ENCODE measurements around the gene ZEB2.

The ZEB2 gene

DNA sequence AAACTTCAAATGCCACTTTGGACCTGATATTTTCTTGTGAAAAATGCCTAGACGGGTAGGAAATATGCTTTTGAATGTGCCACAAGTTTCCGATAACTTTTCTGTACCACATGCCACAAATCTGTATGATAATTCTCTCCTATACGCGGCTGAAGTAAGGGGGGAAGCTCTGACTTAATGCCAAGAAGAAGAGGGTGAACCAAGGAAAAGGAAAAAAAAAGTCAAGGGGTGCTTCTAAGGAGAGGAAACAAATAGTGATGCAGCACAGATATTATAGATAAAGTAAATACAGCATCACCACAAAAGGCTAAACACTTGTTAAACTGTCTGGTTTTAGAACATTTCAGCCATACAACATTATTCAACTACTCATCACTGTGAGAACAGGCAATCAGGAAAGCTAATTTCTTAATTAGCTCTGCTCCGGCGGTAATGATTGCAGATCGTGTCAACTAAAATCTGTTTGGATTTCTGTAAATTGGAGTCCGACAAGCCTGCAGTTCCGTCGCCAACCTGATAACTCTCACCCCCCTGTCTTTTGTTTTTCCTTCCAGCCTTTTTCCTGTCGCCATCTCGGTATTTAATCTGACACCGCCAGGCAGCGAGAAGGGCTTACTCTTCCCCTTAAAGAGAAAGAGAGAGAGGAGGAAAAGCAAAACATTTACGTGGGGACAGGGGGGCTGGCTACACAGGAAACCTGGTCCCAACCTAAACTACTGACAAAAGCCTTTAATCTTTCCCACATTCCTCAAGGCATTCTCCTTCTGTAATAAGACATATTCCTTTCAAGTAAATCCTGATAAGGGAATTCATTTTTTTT, 67.5 kb downstream of the ZEB2 start:
- Histone ChIP-seq H3K27ac (ENCODE audit: low read depth, low read length) (no peak overlapping the region), H3K27me3 (ENCODE audit: low read length) (no peaks in the 10 kb centered on the region), H3K9me3 (ENCODE audit: insufficient read depth, low read length) (no peaks in the 10 kb centered on the region), H2AFZ (ENCODE audit: low read depth, low read length, severe bottlenecking) (no peak overlapping the region), H3K4me3 (ENCODE audit: insufficient read depth, low read length, poor library complexity, severe bottlenecking) (no peak overlapping the region), H3K9ac (ENCODE audit: low read length) (no peak overlapping the region), H3K79me2 (ENCODE audit: insufficient read depth, low read length) (no peaks in the 10 kb centered on the region), H3K9me2 (replicated peaks; ENCODE audit: insufficient read depth, low read length) (no peaks in the 10 kb centered on the region), H4K20me1 (ENCODE audit: low read depth, low read length) (no peaks in the 10 kb centered on the region), H3F3A (ENCODE audit: insufficient read depth) (no peaks in the 10 kb centered on the region), H3K36me3 (ENCODE audit: low read length) (no peaks in the 10 kb centered on the region), H3K4me2 (ENCODE audit: low read depth, low read length, poor library complexity, severe bottlenecking) (no peak overlapping the region)
- TF ChIP-seq, protein P1, sequence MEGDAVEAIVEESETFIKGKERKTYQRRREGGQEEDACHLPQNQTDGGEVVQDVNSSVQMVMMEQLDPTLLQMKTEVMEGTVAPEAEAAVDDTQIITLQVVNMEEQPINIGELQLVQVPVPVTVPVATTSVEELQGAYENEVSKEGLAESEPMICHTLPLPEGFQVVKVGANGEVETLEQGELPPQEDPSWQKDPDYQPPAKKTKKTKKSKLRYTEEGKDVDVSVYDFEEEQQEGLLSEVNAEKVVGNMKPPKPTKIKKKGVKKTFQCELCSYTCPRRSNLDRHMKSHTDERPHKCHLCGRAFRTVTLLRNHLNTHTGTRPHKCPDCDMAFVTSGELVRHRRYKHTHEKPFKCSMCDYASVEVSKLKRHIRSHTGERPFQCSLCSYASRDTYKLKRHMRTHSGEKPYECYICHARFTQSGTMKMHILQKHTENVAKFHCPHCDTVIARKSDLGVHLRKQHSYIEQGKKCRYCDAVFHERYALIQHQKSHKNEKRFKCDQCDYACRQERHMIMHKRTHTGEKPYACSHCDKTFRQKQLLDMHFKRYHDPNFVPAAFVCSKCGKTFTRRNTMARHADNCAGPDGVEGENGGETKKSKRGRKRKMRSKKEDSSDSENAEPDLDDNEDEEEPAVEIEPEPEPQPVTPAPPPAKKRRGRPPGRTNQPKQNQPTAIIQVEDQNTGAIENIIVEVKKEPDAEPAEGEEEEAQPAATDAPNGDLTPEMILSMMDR (IDR thresholded peaks at IDR 0.05; ENCODE audit: insufficient read depth, low read length, poor library complexity, severe bottlenecking) = no peak
- no peak for TF ChIP-seq EZH2phosphoT487 (conservative IDR thresholded peaks at IDR 0.05; ENCODE audit: low read length)

DNA sequence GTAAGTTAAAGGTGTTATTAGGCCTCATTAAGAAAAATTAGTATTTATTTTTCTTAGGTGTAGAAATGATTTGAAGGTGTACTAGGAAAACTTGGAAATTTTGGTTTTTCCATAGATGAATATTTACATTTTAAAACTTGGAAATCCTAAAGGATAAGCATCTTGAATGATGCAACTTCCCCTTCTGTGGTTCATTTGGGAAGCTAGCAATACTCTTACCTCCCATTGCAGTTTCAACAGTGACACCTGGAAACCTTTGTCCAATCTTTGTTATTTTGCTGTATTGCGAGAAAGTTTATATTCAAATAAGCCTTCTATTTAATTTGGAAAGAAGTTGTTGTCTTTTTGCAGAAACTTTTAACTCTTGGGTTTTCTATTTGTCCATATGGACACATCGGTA, 68.5 kb downstream of the ZEB2 start:
- Histone ChIP-seq H3K27ac (ENCODE audit: low read depth, low read length) (no peak overlapping the region), H3K36me3 (ENCODE audit: low read length) (no peaks in the 10 kb centered on the region), H3K9ac (ENCODE audit: low read length) (no peak overlapping the region), H3F3A (ENCODE audit: insufficient read depth) (no peaks in the 10 kb centered on the region), H2AFZ (ENCODE audit: low read depth, low read length, severe bottlenecking) (no peak overlapping the region), H3K9me3 (ENCODE audit: insufficient read depth, low read length) (no peaks in the 10 kb centered on the region), H3K27me3 (ENCODE audit: low read length) (no peaks in the 10 kb centered on the region), H3K4me3 (ENCODE audit: insufficient read depth, low read length, poor library complexity, severe bottlenecking) (no peak overlapping the region), H3K79me2 (ENCODE audit: insufficient read depth, low read length) (no peaks in the 10 kb centered on the region), H4K20me1 (ENCODE audit: low read depth, low read length) (no peaks in the 10 kb centered on the region), H3K4me2 (ENCODE audit: low read depth, low read length, poor library complexity, severe bottlenecking) (no peak overlapping the region), H3K9me2 (replicated peaks; ENCODE audit: insufficient read depth, low read length) (no peaks in the 10 kb centered on the region)
- TF ChIP-seq, protein P1 (IDR thresholded peaks at IDR 0.05; ENCODE audit: insufficient read depth, low read length, poor library complexity, severe bottlenecking) = no peak
- no peak for TF ChIP-seq EZH2phosphoT487 (conservative IDR thresholded peaks at IDR 0.05; ENCODE audit: low read length)

DNA sequence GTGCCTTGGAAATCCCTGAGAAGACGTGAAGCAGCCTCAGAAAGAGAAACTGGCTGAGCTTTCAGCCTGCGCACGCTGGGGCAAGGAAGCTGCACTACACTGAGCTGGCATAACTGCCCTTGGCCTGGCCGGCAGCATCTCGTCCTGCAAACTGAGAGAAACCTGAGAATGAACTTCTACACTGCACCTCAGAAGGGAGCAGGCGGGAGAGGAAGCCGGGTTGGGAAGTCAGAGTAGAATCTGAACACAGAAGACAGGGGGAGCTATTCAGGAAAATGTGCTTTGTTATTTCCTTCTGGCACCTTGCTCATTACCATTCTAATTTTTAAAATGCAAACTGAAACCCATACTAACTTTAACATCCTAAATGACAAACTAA, 70.9 kb downstream of the ZEB2 start:
- Histone ChIP-seq H4K20me1 (ENCODE audit: low read depth, low read length) (no peaks in the 10 kb centered on the region), H3K4me3 (ENCODE audit: insufficient read depth, low read length, poor library complexity, severe bottlenecking) (no peak overlapping the region), H3K9ac (ENCODE audit: low read length) (no peak overlapping the region), H2AFZ (ENCODE audit: low read depth, low read length, severe bottlenecking) (peak overlapping the region; percentile 65), H3K9me3 (ENCODE audit: insufficient read depth, low read length) (no peaks in the 10 kb centered on the region), H3F3A (ENCODE audit: insufficient read depth) (no peaks in the 10 kb centered on the region), H3K27me3 (ENCODE audit: low read length) (no peaks in the 10 kb centered on the region), H3K27ac (ENCODE audit: low read depth, low read length) (no peak overlapping the region), H3K79me2 (ENCODE audit: insufficient read depth, low read length) (no peaks in the 10 kb centered on the region), H3K36me3 (ENCODE audit: low read length) (no peaks in the 10 kb centered on the region), H3K4me2 (ENCODE audit: low read depth, low read length, poor library complexity, severe bottlenecking) (peak overlapping the region; percentile 27), H3K9me2 (replicated peaks; ENCODE audit: insufficient read depth, low read length) (no peaks in the 10 kb centered on the region)
- TF ChIP-seq EZH2phosphoT487 (conservative IDR thresholded peaks at IDR 0.05; ENCODE audit: low read length) = no peak
- TF ChIP-seq, protein P1 (IDR thresholded peaks at IDR 0.05; ENCODE audit: insufficient read depth, low read length, poor library complexity, severe bottlenecking) = peak; percentile 34

Measured in SU-DHL-6 (cell line).